GM12891 (cell line): ENCODE measurements around the gene B4GALT5.

Experiments
- POLR2A ChIP-seq: IDR thresholded peaks from 2 replicates; pipeline ENCODE4 v1.6.1; 2011; ENCODE audit warnings: low read depth, low read length, control low read depth
- POLR2AphosphoS5 ChIP-seq: IDR thresholded peaks from 2 replicates; pipeline ENCODE4 v1.6.1; 2011; ENCODE audit warnings: low read depth, low read length, control low read depth

DNA sequence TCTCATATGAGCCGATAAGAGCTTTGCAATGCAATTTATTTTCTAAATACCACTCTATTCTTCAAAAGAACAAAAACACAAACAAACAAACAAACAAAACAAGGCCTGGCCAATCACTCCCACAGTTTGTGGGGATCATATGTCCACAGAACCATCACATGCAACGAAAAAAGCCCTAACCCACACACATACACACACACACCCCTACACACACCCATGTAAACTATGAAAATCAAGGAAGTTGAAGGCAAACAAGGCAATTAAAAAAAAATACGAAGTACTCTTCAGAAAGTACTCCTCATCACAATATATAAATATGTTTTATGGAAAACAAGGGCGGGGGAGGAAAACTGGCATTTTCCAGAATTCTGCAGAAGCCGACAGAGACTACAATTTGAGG, 79.6 kb downstream of the B4GALT5 start:
- TF ChIP-seq POLR2A: no peak
- TF ChIP-seq POLR2AphosphoS5: no peak
